Upper lobe of left lung (tissue), 6 donors: ENCODE measurements around the gene AFP. TPM values are rescaled to one million over a fixed set of nuclear protein-coding genes. Genes with fewer than 3 reads are reported as not detected.

ENCODE experiments used
- ATAC-seq, 2 donors: fragments of 200-7000 bp; cut with Tn5 transposase; one replicate each; pipeline ENCODE4 v1.9.1; 2022; ENCODE audit warnings: mild to moderate bottlenecking in 2 of 2, moderate library complexity in 2 of 2; ENCODE audit not compliant: low FRiP score in 2 of 2
- DNase-seq, 2 donors: peaks; one replicate each; pipeline ENCODE4 v3.0.0-alpha.2; 2019 to 2020
- H3K27ac ChIP-seq, 4 donors: fragments of 200-600 bp; sonication (generic); one replicate each; pipeline ENCODE4 v1.5.1; 2016 to 2019
- H3K27me3 ChIP-seq, 4 donors: fragments of 200-600 bp; sonication (generic); one replicate each; pipeline ENCODE4 v1.5.1; 2017 to 2019
- H3K36me3 ChIP-seq, 4 donors: fragments of 200-600 bp; sonication (generic); one replicate each; pipeline ENCODE4 v1.5.1; 2016 to 2019
- H3K4me1 ChIP-seq, 4 donors: fragments of 200-600 bp; sonication (generic); one replicate each; pipeline ENCODE4 v1.5.1; 2018 to 2019
- H3K4me3 ChIP-seq, 4 donors: fragments of 200-600 bp; sonication (generic); one replicate each; pipeline ENCODE4 v1.5.1; 2017 to 2019; ENCODE audit warnings: mild to moderate bottlenecking in 2 of 4, moderate library complexity in 1 of 4
- H3K9me3 ChIP-seq, 4 donors: fragments of 200-600 bp; sonication (generic); one replicate each; pipeline ENCODE4 v1.5.1; 2018 to 2019
- EP300 ChIP-seq, 4 donors: sonication (generic); formaldehyde crosslinking; IDR thresholded peaks; one replicate each; pipeline ENCODE4 v1.5.1; 2017; ENCODE audit warnings: antibody characterized with exemption in 4 of 4, control low read depth in 2 of 4
- POLR2A ChIP-seq, 4 donors: fragments of 450-650 bp; IDR thresholded peaks; one replicate each; pipeline ENCODE4 v1.5.1; 2016 to 2017; ENCODE audit warnings: antibody characterized with exemption in 4 of 4, mild to moderate bottlenecking in 2 of 4
- POLR2AphosphoS5 ChIP-seq, 2 donors: sonication (generic); formaldehyde crosslinking; IDR thresholded peaks; one replicate each; pipeline ENCODE4 v1.5.1; 2017; ENCODE audit warnings: antibody characterized with exemption in 2 of 2
- WGBS, 2 donors: methylation state at CpG; one replicate each; pipeline ENCODE4 v1.1.5; 2017 to 2018; 5-methylcytosine and 5-hydroxymethylcytosine counted together
- total RNA-seq, 6 donors: library from RNA; depleted of rRNA in 4 of 6; stranded (reverse); fragments of >200 nt in 4 of 6; gene quantifications; one replicate each; pipeline versions ENCODE4 v1.1.0 to v1.2.1, GENCODE V29; 2016 to 2021
- TF ChIP-seq, protein P1 (sequence below), 6 experiments: fragments of 450-650 bp in 4 of 6; fragments of 200-600 bp in 2 of 6; sonication (generic) in 2 of 6; IDR thresholded peaks; one replicate each; pipeline ENCODE4 v1.5.1; 2016 to 2019; ENCODE audit warnings: antibody characterized with exemption in 6 of 6
- donor health status: DM: no; HTN: no; CAD: no; lungs with moderate emphysema.
- donor health status: DM: no; HTN: yes; CAD: no; lungs with severe emphysema.

Gene AFP
- total RNA-seq, 6 donors from 2014 or later, result 1.2 to 2.9 TPM; not detected in 4

GRCh38 chr4:73468170-73468569, 32.1 kb downstream of the AFP start:
- TF ChIP-seq POLR2A (IDR thresholded peaks at IDR 0.05) (no peak), EP300 (IDR thresholded peaks at IDR 0.05) (no peak), POLR2AphosphoS5 (IDR thresholded peaks at IDR 0.05) (no peak)
- TF ChIP-seq, protein P1, sequence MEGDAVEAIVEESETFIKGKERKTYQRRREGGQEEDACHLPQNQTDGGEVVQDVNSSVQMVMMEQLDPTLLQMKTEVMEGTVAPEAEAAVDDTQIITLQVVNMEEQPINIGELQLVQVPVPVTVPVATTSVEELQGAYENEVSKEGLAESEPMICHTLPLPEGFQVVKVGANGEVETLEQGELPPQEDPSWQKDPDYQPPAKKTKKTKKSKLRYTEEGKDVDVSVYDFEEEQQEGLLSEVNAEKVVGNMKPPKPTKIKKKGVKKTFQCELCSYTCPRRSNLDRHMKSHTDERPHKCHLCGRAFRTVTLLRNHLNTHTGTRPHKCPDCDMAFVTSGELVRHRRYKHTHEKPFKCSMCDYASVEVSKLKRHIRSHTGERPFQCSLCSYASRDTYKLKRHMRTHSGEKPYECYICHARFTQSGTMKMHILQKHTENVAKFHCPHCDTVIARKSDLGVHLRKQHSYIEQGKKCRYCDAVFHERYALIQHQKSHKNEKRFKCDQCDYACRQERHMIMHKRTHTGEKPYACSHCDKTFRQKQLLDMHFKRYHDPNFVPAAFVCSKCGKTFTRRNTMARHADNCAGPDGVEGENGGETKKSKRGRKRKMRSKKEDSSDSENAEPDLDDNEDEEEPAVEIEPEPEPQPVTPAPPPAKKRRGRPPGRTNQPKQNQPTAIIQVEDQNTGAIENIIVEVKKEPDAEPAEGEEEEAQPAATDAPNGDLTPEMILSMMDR (IDR thresholded peaks at IDR 0.05), result no peak
- no peak for ATAC-seq
- no peak overlapping the region for H3K4me3 ChIP-seq
- H3K36me3 ChIP-seq, result no peaks in the 10 kb centered on the region
- no peak overlapping the region for H3K27ac ChIP-seq
- no peaks in the 10 kb centered on the region for H3K27me3 ChIP-seq
- H3K4me1 ChIP-seq, result no peaks in the 10 kb centered on the region
- H3K9me3 ChIP-seq, result peaks cover 0 to 9% (median 0%) of the 10 kb centered on the region in 4 donors
- 96 to 97% methylated on average over 3 of the region's 3 CpGs for WGBS, 2 donors
- no peak for DNase-seq

- no peak for DNase-seq
- TF ChIP-seq POLR2AphosphoS5 (IDR thresholded peaks at IDR 0.05) (no peak), POLR2A (IDR thresholded peaks at IDR 0.05) (no peak), EP300 (IDR thresholded peaks at IDR 0.05) (no peak)
- TF ChIP-seq, protein P1 (IDR thresholded peaks at IDR 0.05), result no peak
- peaks cover 0 to 18% (median 5%) of the 10 kb centered on the region in 4 donors for H3K9me3 ChIP-seq
- ATAC-seq, result no peak
- H3K27me3 ChIP-seq, result no peaks in the 10 kb centered on the region
- H3K4me1 ChIP-seq, result no peaks in the 10 kb centered on the region
- no peak overlapping the region for H3K4me3 ChIP-seq
- H3K36me3 ChIP-seq, result no peaks in the 10 kb centered on the region
- H3K27ac ChIP-seq, result no peak overlapping the region
- WGBS, 2 donors, result 67 to 80% methylated on average over 1 of the region's 1 CpG
These were observed 34.7 kb downstream of the AFP start for GRCh38 chr4:73470728-73471127.

DNA sequence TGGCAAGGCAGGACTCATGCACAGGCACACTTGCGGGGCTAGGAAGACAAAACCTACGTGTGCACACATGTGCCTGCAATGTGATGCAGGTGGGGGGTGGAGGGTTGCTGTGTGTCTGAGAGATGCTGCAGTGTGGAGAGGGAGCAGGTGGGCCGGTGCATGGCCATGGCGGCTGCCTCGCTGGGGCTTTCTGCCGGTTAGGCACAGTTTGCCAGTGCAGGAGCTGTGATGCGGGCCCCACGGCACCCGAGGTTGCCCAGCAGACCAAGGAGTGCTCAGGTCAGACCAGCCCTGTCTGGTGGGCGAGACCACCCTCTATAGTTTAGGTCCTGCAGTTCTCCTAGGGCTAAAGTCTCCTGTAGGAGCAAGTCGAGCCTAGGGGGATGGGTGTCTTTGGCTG, 41.2 kb downstream of the AFP start:
- peak in 1 of 2 donors; percentile 43 for ATAC-seq

DNA sequence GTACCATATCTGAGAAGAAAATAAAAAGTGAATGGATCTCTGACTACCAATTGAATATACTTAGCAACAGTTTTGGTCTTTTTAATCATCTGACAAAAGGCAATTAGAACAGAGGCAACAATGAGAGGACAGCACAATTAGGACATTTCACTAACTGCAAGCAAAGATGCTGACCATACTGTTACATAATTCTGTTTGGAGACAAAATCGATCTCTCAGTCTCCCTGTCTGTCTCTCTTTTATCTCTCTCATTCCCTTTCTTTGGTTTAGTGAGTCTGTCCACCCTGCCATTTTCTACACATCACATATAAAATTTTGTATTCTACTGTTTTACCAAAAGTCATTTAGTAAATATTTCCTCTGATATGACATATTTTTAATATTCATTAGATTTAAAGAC, 43.3 kb downstream of the AFP start:
- Histone ChIP-seq H3K27ac (no peak overlapping the region), H3K9me3 (peaks cover 0 to 7% (median 4%) of the 10 kb centered on the region in 4 donors), H3K4me3 (no peak overlapping the region), H3K4me1 (no peaks in the 10 kb centered on the region), H3K36me3 (no peaks in the 10 kb centered on the region), H3K27me3 (no peaks in the 10 kb centered on the region)
- WGBS, 2 donors, result 68 to 84% methylated on average over 1 of the region's 1 CpG
- TF ChIP-seq, protein P1 (IDR thresholded peaks at IDR 0.05), result no peak
- TF ChIP-seq EP300 (IDR thresholded peaks at IDR 0.05) (no peak), POLR2AphosphoS5 (IDR thresholded peaks at IDR 0.05) (no peak), POLR2A (IDR thresholded peaks at IDR 0.05) (no peak)
- DNase-seq (no peak), ATAC-seq (no peak)

More for the DNA sequence above, 41.2 kb downstream of the AFP start:
- Histone ChIP-seq H3K4me3 (no peak overlapping the region), H3K9me3 (peaks cover 0 to 18% (median 5%) of the 10 kb centered on the region in 4 donors), H3K36me3 (no peaks in the 10 kb centered on the region), H3K4me1 (no peaks in the 10 kb centered on the region), H3K27me3 (no peaks in the 10 kb centered on the region), H3K27ac (no peak overlapping the region)
- 80 to 86% methylated on average over 11 of the region's 11 CpGs for WGBS, 2 donors
- peak in 1 of 2 donors; percentile 71 for DNase-seq
- TF ChIP-seq POLR2A (IDR thresholded peaks at IDR 0.05) (no peak), POLR2AphosphoS5 (IDR thresholded peaks at IDR 0.05) (no peak), EP300 (IDR thresholded peaks at IDR 0.05) (no peak)
- TF ChIP-seq, protein P1 (IDR thresholded peaks at IDR 0.05), result no peak

DNA sequence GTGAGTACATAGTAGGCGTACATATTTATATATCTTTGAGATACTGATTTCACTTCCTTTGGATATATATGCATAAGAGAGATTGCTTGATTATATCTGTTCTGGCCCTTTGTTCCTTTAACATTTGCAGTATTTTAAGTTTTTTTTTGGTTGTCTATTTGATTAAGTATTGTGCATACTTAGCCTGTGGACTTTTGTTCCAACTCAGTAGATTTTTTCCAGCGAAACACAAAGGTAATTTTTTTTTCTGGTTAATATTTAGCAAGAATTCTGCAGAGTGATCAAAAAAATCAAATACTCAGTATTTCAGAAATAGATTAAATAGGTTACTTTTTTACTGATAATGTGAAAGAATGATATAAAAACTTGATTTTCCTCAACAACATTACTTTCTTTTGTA, 45.3 kb downstream of the AFP start, which contains the start of gene AFM:
AFM (plus strand) TSS at position 388 of the 400 bp plus-strand sequence. CDS start 31 bp downstream, outside the sequence.
- no peak for ATAC-seq
- no peak for DNase-seq
- Histone ChIP-seq H3K27ac (no peak within 1 kb of the TSS), H3K9me3 (no peaks in the 10 kb centered on the region), H3K4me1 (no peaks in the 10 kb centered on the region), H3K27me3 (no peaks in the 10 kb centered on the region), H3K4me3 (no peak within 1 kb of the TSS), H3K36me3 (no peaks in the 10 kb centered on the region)
- 44 to 45% methylated on average over 2 of the region's 2 CpGs for WGBS, 2 donors
- TF ChIP-seq EP300 (IDR thresholded peaks at IDR 0.05) (no peak), POLR2AphosphoS5 (IDR thresholded peaks at IDR 0.05) (no peak), POLR2A (IDR thresholded peaks at IDR 0.05) (no peak)
- TF ChIP-seq, protein P1 (IDR thresholded peaks at IDR 0.05), result no peak
